ENCODE data around the gene KLHL36. TPM values are rescaled to one million over a fixed set of nuclear protein-coding genes. Genes with fewer than 3 reads are reported as not detected.
A peak's percentile ranks its signal among the peaks of the same experiment; 100 is the strongest.

KLHL36 gene
- total RNA-seq, 1 donor from 2014 or later = 43.8 TPM

DNA sequence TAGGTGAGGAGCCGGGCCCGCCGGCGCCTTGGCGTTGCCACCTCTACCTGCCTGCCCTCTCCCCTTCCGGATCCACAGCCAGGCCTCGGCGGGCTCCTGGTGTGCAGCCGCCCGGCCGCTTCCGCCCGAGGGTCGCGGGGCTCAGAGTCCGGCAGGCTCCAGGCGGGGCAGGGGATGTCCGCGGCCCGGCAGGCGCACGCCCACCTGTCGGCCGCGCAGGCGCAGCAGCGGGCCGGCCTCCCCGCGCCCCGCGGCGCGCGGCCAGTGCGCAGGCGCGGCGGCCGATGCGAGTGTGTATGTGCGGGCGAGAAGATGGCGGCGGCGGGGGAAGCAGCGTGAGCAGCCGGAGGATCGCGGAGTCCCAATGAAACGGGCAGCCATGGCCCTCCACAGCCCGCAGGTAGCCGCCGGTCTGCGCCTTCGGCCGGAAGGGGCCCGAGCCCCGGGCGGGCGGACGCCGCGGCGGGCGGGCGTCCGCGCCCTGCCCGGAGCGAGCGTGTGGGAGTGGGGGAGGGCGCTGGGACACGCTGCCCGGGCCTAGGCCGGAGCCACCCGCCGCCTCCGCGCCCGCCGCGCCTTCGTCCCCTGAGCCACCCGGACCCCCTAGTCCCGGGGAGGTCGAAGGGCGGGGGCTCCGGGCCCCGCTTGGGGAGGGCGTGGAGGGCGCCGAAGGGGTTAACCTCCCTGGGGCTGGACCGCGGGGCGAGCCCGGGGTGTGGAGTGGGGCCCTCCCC, 51.6 kb downstream of the KLHL36 start, which contains the start of gene USP10:
Gene USP10, plus strand, starts transcription at position 289 of the 734 bp plus-strand sequence. Its CDS starts 91 bp downstream, at position 380.
- Mint-ChIP-seq H3K27me3 (ENCODE audit: low read depth) (no peaks in the 10 kb centered on the region), H3K9me3 (ENCODE audit: low read depth) (peaks cover 4% of the 10 kb centered on the region), H3K27ac (ENCODE audit: unreplicated experiment) (peak within 1 kb of the TSS; percentile 89), H3K4me3 (ENCODE audit: unreplicated experiment) (peak within 1 kb of the TSS; percentile 87), H3K36me3 (ENCODE audit: low read depth) (no peaks in the 10 kb centered on the region), H3K4me1 (ENCODE audit: low read depth) (peaks cover 34% of the 10 kb centered on the region)
- DNase-seq (ENCODE audit: low spot score) = no peak
- no peak for TF ChIP-seq CTCF (IDR thresholded peaks at IDR 0.05)

DNA sequence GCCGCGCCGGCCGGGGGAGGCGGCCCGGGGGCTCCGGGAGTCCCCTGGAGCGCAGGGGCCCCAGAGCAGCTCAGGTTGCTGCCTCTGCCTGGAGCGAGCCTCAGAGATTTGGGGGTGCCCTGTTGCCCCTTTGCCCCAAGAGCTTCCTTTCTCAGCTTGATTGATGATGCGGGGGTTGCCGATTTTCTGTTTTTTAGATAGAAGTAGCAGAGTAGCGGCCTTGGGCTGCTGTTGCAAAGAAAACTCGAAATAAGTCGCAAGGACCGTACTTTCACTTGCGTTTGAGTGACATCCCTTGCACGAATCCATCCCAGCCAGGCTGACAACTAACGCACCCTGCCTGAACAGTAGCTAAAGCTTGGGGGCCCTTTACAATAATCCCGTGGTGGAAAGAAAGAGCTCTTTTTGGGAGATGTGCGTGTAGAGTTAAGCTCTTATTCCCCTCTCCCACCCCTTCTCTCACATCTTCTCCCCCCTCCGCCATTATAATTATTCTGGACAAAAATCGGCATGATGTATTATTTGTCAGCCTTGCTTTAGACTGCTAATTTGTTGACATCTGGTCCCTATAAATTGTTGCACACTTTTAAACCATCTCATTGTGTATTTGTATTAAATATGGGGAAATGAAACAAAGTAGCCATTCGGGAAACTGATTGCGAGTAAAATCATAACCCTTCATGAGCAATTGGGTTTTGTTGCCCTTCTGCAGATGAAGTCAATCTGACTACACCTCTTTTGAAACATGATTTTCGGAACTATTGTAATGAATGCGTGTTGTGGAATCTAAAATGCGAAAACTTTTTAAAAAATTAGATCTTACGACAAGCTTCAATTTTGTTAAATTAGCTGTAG, 52.4 kb downstream of the KLHL36 start:
- no peaks in the 10 kb centered on the region for H3K27me3 Mint-ChIP-seq (ENCODE audit: low read depth)
- H3K27ac Mint-ChIP-seq (ENCODE audit: unreplicated experiment) = peak overlapping the region; percentile 89
- peak overlapping the region; percentile 87 for H3K4me3 Mint-ChIP-seq (ENCODE audit: unreplicated experiment)
- H3K4me1 Mint-ChIP-seq (ENCODE audit: low read depth) = peaks cover 35% of the 10 kb centered on the region
- H3K9me3 Mint-ChIP-seq (ENCODE audit: low read depth) = peaks cover 4% of the 10 kb centered on the region
- DNase-seq (ENCODE audit: low spot score) = no peak
- TF ChIP-seq CTCF (IDR thresholded peaks at IDR 0.05) = no peak
- H3K36me3 Mint-ChIP-seq (ENCODE audit: low read depth) = no peaks in the 10 kb centered on the region

GRCh38 chr16:84703681-84704080, 55.4 kb downstream of the KLHL36 start:
- Mint-ChIP-seq H3K4me3 (ENCODE audit: unreplicated experiment) (no peak overlapping the region), H3K27me3 (ENCODE audit: low read depth) (no peaks in the 10 kb centered on the region), H3K4me1 (ENCODE audit: low read depth) (peaks cover 38% of the 10 kb centered on the region), H3K27ac (ENCODE audit: unreplicated experiment) (no peak overlapping the region), H3K9me3 (ENCODE audit: low read depth) (no peaks in the 10 kb centered on the region), H3K36me3 (ENCODE audit: low read depth) (no peaks in the 10 kb centered on the region)
- no peak for DNase-seq (ENCODE audit: low spot score)
- no peak for TF ChIP-seq CTCF (IDR thresholded peaks at IDR 0.05)

- H3K27ac Mint-ChIP-seq (ENCODE audit: unreplicated experiment) = no peak overlapping the region
- H3K9me3 Mint-ChIP-seq (ENCODE audit: low read depth) = no peaks in the 10 kb centered on the region
- H3K4me3 Mint-ChIP-seq (ENCODE audit: unreplicated experiment) = no peak overlapping the region
- no peaks in the 10 kb centered on the region for H3K27me3 Mint-ChIP-seq (ENCODE audit: low read depth)
- no peaks in the 10 kb centered on the region for H3K36me3 Mint-ChIP-seq (ENCODE audit: low read depth)
- TF ChIP-seq CTCF (IDR thresholded peaks at IDR 0.05) = no peak
- peaks cover 33% of the 10 kb centered on the region for H3K4me1 Mint-ChIP-seq (ENCODE audit: low read depth)
- no peak for DNase-seq (ENCODE audit: low spot score)
Observed at GRCh38 chr16:84704253-84704652, 55.9 kb downstream of the KLHL36 start.

- Mint-ChIP-seq H3K4me1 (ENCODE audit: low read depth) (peaks cover 18% of the 10 kb centered on the region), H3K27me3 (ENCODE audit: low read depth) (no peaks in the 10 kb centered on the region), H3K9me3 (ENCODE audit: low read depth) (no peaks in the 10 kb centered on the region)
Observed at GRCh38 chr16:84706856-84707255, 58.5 kb downstream of the KLHL36 start.

More at GRCh38 chr16:84706856-84707255, 58.5 kb downstream of the KLHL36 start:
- no peak for DNase-seq (ENCODE audit: low spot score)
- H3K36me3 Mint-ChIP-seq (ENCODE audit: low read depth) = no peaks in the 10 kb centered on the region
- no peak overlapping the region for H3K27ac Mint-ChIP-seq (ENCODE audit: unreplicated experiment)
- H3K4me3 Mint-ChIP-seq (ENCODE audit: unreplicated experiment) = no peak overlapping the region
- TF ChIP-seq CTCF (IDR thresholded peaks at IDR 0.05) = no peak
